ENCODE measurements around the gene OXTR. TPM values are rescaled to one million over a fixed set of nuclear protein-coding genes. Genes with fewer than 3 reads are reported as not detected.
A peak's percentile ranks its signal among the peaks of the same experiment; 100 is the strongest.

The OXTR gene
- total and polyA plus RNA-seq, 12 donors = 0.09 to 1.3 (median 0.31) TPM; not detected in 1

DNA sequence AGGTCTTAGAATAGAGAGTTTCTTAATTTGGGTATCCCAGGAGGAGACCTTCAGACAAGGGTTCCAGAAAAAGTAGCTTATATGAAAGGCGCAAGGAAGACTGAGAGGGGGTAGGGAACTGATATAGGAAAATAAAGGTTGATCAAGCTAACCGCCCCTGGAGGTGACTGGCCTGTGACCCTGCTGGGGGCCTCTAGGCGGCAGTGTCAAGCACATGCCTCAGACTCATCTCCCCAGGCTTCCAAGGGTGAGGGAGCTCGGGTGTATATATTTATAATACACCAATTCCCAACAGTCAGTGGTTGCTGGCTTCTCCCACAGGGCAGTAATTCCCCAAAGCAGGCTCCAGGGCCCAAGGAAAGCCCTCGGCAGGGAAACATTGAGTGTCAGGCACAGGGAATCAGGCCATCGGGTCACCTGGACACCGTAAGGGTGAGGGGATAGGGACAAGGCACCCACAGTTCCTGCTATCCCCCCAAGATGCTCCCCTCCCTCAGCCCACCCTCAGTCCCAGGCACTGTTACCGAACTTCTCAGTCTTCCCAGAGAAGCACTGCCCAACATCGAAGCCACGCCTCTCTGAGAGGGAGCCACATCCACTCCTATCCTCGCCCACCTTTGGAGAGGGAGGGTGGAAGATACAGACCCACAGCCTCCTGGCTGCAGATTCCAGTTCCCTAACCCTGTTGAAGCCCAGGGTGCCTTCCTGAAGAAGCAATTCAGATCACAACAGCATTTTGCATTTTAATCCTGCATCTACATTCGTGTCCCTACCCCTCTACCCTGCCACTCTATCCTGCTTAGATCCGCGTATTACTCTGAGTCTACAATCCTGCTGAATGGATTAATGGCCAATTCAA, 55.3 kb downstream of the OXTR start:
- no peaks in the 10 kb centered on the region for H3K36me3 ChIP-seq (replicated peaks in 1 of 2)
- TF ChIP-seq POLR2A (IDR thresholded peaks at IDR 0.05) = no peak
- peak in 1 of 6 experiments; percentile 12 for TF ChIP-seq CTCF (IDR thresholded peaks at IDR 0.05)
- intact Hi-C loops (cut with DNase I) = no loop called here
- WGBS, 4 donors = 84 to 87% (median 86%) methylated on average over 14 of the region's 14 CpGs
- H3K27me3 ChIP-seq = no peaks in the 10 kb centered on the region
- no peaks in the 10 kb centered on the region for H3K4me1 ChIP-seq (replicated peaks in 1 of 2)
- no peak for DNase-seq
- H3K9me3 ChIP-seq (replicated peaks in 1 of 3) = no peaks in the 10 kb centered on the region
- no peak overlapping the region for H3K4me3 ChIP-seq
- no peak overlapping the region for H3K27ac ChIP-seq

DNA sequence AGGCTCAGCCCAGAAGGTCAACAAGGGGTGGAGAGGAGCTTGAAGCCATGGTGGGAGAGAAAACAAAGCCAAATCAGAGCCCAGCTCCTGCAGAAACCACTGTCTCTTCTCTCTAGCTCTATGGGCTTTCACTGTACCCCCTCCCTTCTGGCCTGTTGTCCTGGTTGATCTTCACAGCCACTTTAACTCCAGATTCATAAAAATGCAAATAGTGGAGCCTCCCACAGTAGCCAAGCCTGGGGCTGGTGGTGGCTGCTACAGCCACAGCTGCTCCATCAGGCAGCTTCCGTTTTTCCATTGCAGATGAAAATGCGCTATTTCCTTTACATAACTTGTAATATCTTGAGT, 56.5 kb downstream of the OXTR start:
- H3K27ac ChIP-seq = no peak overlapping the region
- H3K27me3 ChIP-seq = no peaks in the 10 kb centered on the region
- H3K9me3 ChIP-seq (replicated peaks in 1 of 3) = no peaks in the 10 kb centered on the region
- H3K36me3 ChIP-seq (replicated peaks in 1 of 2) = no peaks in the 10 kb centered on the region
- H3K4me1 ChIP-seq (replicated peaks in 1 of 2) = no peaks in the 10 kb centered on the region
- WGBS, 4 donors = 61 to 78% (median 70%) methylated on average over 2 of the region's 2 CpGs
- no peak for DNase-seq
- intact Hi-C loops (cut with DNase I) = no loop called here
- no peak overlapping the region for H3K4me3 ChIP-seq
- TF ChIP-seq POLR2A (IDR thresholded peaks at IDR 0.05) (no peak), CTCF (IDR thresholded peaks at IDR 0.05) (no peak)

DNA sequence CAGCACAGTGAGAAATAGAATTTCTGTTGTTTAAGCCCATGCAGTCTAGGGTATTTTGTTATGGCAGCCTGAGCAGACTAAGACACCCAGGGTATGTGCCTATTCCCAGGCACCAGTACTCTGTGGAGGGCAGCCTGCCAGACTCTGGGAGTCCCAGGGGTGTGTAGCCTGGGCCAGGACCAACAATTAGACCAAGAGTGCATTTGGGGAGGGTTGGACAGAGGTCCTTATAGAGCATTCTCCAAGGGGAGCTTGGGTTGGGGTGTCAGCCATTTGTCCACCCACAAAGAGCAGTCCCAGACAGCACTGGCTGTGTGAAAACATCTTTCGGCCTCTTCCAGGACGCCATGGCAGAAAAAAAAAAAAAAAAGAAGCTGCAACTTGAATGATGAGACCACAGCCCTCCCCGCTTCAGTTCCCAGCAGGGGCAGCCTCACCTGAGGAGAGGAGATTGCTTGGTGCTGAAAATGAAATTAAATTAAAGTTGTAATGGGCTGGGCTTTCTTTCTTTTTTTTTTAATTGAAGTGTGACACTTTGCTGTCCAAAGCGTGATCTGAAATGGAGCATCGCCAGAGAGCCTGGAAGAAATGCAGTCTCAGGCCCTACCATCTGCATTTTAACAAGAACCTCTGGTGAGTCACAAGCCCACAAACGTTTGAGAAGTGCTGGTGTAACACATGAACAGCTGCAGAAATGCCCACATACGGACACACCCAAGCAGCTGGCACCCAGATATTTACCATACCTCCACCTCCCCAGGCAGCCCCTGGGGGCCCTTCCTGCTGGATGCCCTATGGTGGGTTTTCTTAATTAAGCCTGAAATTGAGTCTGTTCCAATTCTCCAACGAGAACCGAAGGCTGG, 57.1 kb downstream of the OXTR start:
- no peak for DNase-seq
- H3K27ac ChIP-seq = no peak overlapping the region
- no peaks in the 10 kb centered on the region for H3K4me1 ChIP-seq (replicated peaks in 1 of 2)
- H3K27me3 ChIP-seq = no peaks in the 10 kb centered on the region
- TF ChIP-seq CTCF (IDR thresholded peaks at IDR 0.05) (no peak), POLR2A (IDR thresholded peaks at IDR 0.05) (no peak)
- WGBS, 4 donors = 55 to 69% (median 59%) methylated on average over 8 to 9 of the region's 9 CpGs
- intact Hi-C loops (cut with DNase I) = no loop called here
- H3K9me3 ChIP-seq (replicated peaks in 1 of 3) = no peaks in the 10 kb centered on the region
- H3K36me3 ChIP-seq (replicated peaks in 1 of 2) = no peaks in the 10 kb centered on the region
- H3K4me3 ChIP-seq = no peak overlapping the region

GRCh38 chr3:8709801-8710507, 59.5 kb downstream of the OXTR start:
- Histone ChIP-seq H3K9me3 (replicated peaks in 1 of 3) (no peaks in the 10 kb centered on the region), H3K27me3 (no peaks in the 10 kb centered on the region), H3K27ac (no peak overlapping the region), H3K4me3 (no peak overlapping the region), H3K4me1 (replicated peaks in 1 of 2) (no peaks in the 10 kb centered on the region), H3K36me3 (replicated peaks in 1 of 2) (no peaks in the 10 kb centered on the region)
- intact Hi-C loops (cut with DNase I) = no loop called here
- 78 to 88% (median 83%) methylated on average over 8 of the region's 8 CpGs for WGBS, 4 donors
- TF ChIP-seq POLR2A (IDR thresholded peaks at IDR 0.05) = no peak
- no peak for TF ChIP-seq CTCF (IDR thresholded peaks at IDR 0.05)
- DNase-seq = no peak
